ENCODE data around the gene GVQW3.

GVQW3 gene

GRCh38 chr11:76380977-76381719, at the start of gene GVQW3, which contains the start of gene THAP12:
TSS of gene GVQW3 (plus strand) at chr11:76381323. CDS start at chr11:76381829, 506 bp downstream.
TSS of gene THAP12 (minus strand) at chr11:76381132. CDS start at chr11:76380836, 296 bp downstream.
- peak; percentile 98 for DNase-seq (ENCODE audit: low spot score)

- DNase-seq (ENCODE audit: low spot score): no peak
Measured at GRCh38 chr11:76334826-76335389, 46.2 kb upstream of the GVQW3 start.

GRCh38 chr11:76335842-76336241, 45.3 kb upstream of the GVQW3 start:
- no peak for DNase-seq (ENCODE audit: low spot score)

GRCh38 chr11:76336597-76336996, 44.5 kb upstream of the GVQW3 start:
- DNase-seq (ENCODE audit: low spot score): no peak

GRCh38 chr11:76337469-76337868, 43.7 kb upstream of the GVQW3 start:
- DNase-seq (ENCODE audit: low spot score): no peak

- no peak for DNase-seq (ENCODE audit: low spot score)
Measured at GRCh38 chr11:76337923-76338322, 43.2 kb upstream of the GVQW3 start.

- no peak for DNase-seq (ENCODE audit: low spot score)
Measured at GRCh38 chr11:76339221-76339620, 41.9 kb upstream of the GVQW3 start.

GRCh38 chr11:76347466-76347865, 33.7 kb upstream of the GVQW3 start:
- no peak for DNase-seq (ENCODE audit: low spot score)

- no peak for DNase-seq (ENCODE audit: low spot score)
Measured at GRCh38 chr11:76348348-76348747, 32.8 kb upstream of the GVQW3 start.

GRCh38 chr11:76355172-76355571, 26.0 kb upstream of the GVQW3 start:
- no peak for DNase-seq (ENCODE audit: low spot score)

GRCh38 chr11:76361374-76361773, 19.7 kb upstream of the GVQW3 start:
- DNase-seq (ENCODE audit: low spot score): no peak

- peak; percentile 16 for DNase-seq (ENCODE audit: low spot score)
Measured at GRCh38 chr11:76361776-76362175, 19.3 kb upstream of the GVQW3 start.

- DNase-seq (ENCODE audit: low spot score): no peak
Measured at GRCh38 chr11:76362716-76363115, 18.4 kb upstream of the GVQW3 start.

- no peak for DNase-seq (ENCODE audit: low spot score)
Measured at GRCh38 chr11:76365038-76365679, 16.0 kb upstream of the GVQW3 start.

GRCh38 chr11:76368490-76368889, 12.6 kb upstream of the GVQW3 start:
- DNase-seq (ENCODE audit: low spot score): no peak

- DNase-seq (ENCODE audit: low spot score): no peak
Measured at GRCh38 chr11:76369406-76369805, 11.7 kb upstream of the GVQW3 start.

GRCh38 chr11:76371170-76371569, 10.0 kb upstream of the GVQW3 start:
- peak; percentile 57 for DNase-seq (ENCODE audit: low spot score)

- DNase-seq (ENCODE audit: low spot score): peak; percentile 44
Measured at GRCh38 chr11:76376746-76377558, 4.2 kb upstream of the GVQW3 start.

GRCh38 chr11:76379807-76380158, 1.3 kb upstream of the GVQW3 start:
- no peak for DNase-seq (ENCODE audit: low spot score)

- DNase-seq (ENCODE audit: low spot score): peak; percentile 52
Measured at GRCh38 chr11:76380159-76380976, 755 bp upstream of the GVQW3 start.

- no peak for DNase-seq (ENCODE audit: low spot score)
Measured at GRCh38 chr11:76382209-76382608, 1.1 kb downstream of the GVQW3 start.

- DNase-seq (ENCODE audit: low spot score): no peak
Measured at GRCh38 chr11:76385903-76386302, 4.8 kb downstream of the GVQW3 start.

All from activated CD4-positive, alpha-beta T cell treated with anti-CD3 and anti-CD28 coated beads, Interleukin-2, Interleukin-4, amounts not matched to agents 100 ng/mL and 50 ng/mL, durations not matched to agents 16 hours and 8 hours (primary cell).